Stimulated activated naive CD8-positive, alpha-beta T cell treated with anti-CD3 and anti-CD28 coated beads, Interleukin-15, Interleukin-2, amounts not matched to agents 100 ng/mL and 50 ng/mL, for 24 hours (primary cell): Measurements from ENCODE around the gene MAP7D1.

Experiments
- H3K27ac Mint-ChIP-seq: one replicate; pipeline ENCODE4 v1.8.0; 2021; ENCODE audit warnings: mild to moderate bottlenecking, mixed read lengths
- H3K27me3 Mint-ChIP-seq: one replicate; pipeline ENCODE4 v1.8.0; 2021; ENCODE audit warnings: mixed read lengths
- H3K36me3 Mint-ChIP-seq: one replicate; pipeline ENCODE4 v1.8.0; 2021; ENCODE audit warnings: low read depth, mixed read lengths
- H3K4me1 Mint-ChIP-seq: one replicate; pipeline ENCODE4 v1.8.0; 2021; ENCODE audit warnings: low read depth, mixed read lengths
- H3K4me3 Mint-ChIP-seq: one replicate; pipeline ENCODE4 v1.8.0; 2021; ENCODE audit warnings: mild to moderate bottlenecking, mixed read lengths
- H3K9me3 Mint-ChIP-seq: one replicate; pipeline ENCODE4 v1.8.0; 2021; ENCODE audit warnings: mixed read lengths

The MAP7D1 gene

DNA sequence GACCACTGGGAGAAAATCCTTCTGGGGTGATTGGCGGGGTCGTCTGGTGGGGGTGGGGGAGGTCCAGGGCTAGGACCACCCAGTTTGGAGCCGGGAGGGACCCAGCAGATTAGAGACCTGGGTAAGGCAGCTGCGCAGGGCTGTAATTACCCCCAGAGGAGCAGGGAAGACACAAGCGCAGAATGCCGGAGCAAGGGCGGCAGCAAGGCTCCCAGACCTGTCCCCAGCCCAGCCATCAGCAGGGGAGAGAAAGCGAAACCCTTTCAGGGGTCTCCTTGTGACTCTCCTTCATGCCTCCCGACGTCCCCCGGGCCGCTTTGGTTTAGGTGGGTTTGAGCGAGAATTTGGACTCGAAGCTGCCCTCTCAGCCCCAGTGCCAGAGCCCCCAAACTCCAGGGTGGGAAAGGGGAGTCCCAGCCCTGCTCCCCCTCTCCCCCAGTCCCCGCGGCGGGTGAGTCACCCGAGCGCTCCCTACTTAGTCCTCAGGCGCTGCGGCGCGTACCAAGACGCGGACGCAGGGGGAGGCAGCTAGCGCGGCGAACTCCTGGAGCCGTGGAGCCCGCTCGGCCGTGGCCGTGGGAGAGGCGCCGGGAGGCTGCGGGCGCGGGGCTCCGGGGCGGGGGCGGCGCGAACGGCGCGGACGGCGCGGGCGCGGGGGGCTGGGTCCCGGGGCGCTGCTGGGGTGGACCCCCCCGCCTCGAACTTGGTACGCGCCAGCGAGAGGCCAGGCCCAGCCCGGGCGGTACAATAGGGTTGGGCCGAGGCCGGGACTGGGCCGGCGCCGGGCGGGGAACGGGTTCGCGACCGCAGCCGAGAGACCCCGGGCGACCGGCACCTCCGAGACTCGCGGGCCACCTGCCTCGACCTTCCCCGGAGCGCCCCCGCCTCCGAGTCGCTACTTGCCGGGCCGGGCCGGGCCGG lies at the start of gene MAP7D1:
TSS of gene MAP7D1 (plus strand) at position 753 of the 921 bp plus-strand sequence. CDS start 258 bp downstream, outside the sequence.
- Mint-ChIP-seq H3K4me3 (peak within 1 kb of the TSS; percentile 87), H3K9me3 (no peaks in the 10 kb centered on the region), H3K4me1 (peaks cover 73% of the 10 kb centered on the region), H3K36me3 (peaks cover 15% of the 10 kb centered on the region), H3K27ac (peak within 1 kb of the TSS; percentile 91), H3K27me3 (no peaks in the 10 kb centered on the region)

DNA sequence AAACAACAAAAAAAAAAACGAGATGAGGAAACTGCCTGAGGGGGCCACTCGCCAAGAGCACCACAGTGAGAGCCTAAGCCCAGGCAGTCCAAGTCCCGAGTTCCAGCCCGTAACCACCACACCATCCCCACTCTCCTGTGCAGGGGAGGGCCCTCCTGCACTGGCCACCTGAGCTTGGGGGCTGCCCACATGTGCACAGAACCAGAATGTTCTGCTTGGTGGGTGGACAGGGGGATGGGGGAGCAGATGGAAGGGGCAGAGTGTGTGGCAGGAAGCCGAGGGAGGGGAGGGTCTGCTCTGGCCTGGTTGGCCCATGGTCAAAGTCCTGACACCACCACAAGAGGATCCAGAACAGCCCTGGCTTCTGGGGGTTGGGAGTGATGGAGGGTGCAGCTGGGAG lies 49.7 kb upstream of the MAP7D1 start:
- Mint-ChIP-seq H3K4me3 (no peak overlapping the region), H3K27ac (no peak overlapping the region), H3K36me3 (no peaks in the 10 kb centered on the region), H3K4me1 (peaks cover 24% of the 10 kb centered on the region), H3K9me3 (no peaks in the 10 kb centered on the region), H3K27me3 (no peaks in the 10 kb centered on the region)

DNA sequence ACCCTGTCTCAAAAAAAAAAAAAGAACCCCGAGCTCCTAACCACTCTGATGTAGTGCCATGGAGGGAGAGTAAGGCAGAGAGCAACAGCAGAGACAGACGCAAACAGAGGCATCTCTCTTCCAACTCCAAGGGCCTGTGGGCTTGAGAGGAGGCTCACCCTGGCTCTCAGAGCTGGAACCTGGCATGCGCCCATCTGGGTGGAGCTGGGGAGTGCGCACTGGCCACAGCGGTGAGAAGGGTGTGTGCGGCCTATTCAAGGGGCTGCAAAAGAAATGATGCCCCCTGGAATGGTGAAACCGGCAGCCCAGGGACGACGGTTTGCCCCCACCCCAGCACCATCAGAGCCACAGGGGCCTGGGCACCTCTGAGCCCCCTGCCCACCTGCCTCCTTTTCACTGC lies 48.6 kb upstream of the MAP7D1 start:
- Mint-ChIP-seq H3K4me3 (no peak overlapping the region), H3K27me3 (no peaks in the 10 kb centered on the region)

DNA sequence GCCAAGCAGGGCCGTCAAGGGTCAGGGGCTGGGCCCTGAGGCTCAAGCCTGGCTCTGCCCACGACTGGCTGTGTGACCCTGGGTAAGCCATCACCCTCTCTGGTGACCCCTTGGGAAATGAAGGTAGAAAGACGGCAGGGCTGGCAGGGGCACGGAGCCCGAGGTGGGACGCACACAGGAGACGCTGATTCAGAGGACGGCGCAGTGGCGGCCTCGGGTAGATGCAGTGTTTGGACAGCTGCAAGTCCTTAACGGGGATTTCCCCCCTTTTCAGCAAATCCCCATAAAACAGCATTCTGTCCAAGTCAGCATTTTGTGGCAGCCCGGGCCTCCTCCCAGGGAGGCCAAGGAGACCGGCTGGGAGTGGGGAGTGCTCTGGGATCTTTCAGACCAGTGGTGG lies 47.6 kb upstream of the MAP7D1 start:
- Mint-ChIP-seq H3K27me3 (no peaks in the 10 kb centered on the region), H3K4me3 (no peak overlapping the region), H3K4me1 (peaks cover 29% of the 10 kb centered on the region), H3K9me3 (no peaks in the 10 kb centered on the region), H3K27ac (no peak overlapping the region), H3K36me3 (no peaks in the 10 kb centered on the region)

More for the DNA sequence above, 48.6 kb upstream of the MAP7D1 start:
- H3K4me1 Mint-ChIP-seq, result peaks cover 29% of the 10 kb centered on the region
- no peak overlapping the region for H3K27ac Mint-ChIP-seq
- no peaks in the 10 kb centered on the region for H3K36me3 Mint-ChIP-seq
- H3K9me3 Mint-ChIP-seq, result no peaks in the 10 kb centered on the region

DNA sequence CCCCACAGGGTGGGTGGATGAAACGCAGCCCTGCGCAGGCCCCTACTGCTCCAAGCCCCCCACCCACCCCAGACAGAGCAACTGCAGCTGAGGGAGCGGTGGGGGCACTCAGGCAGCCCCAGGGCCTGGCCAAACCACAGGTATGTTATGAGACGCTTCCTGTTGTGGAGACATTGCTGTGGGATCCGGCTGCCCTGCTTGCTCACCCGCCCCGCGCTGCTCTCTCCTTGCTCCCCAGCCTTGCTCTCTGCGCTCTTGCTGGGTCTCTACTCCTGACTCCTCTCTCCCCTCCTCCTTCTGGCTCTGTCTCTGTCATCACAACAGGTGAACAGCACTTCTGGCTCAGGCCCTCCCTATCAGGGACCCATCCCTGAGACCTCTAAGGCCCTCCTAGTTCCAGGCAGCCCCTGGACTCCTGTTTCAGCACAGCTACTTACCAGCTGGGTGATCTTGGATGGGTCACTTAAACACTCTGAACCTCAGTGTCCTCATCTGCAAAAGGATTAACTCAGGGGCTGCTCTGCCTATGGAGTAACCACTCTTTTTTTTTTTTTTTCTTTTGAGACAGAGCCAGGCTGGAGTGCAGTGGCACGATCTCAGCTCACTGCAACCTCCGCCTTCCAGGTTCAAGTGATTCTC lies 46.8 kb upstream of the MAP7D1 start:
- H3K4me1 Mint-ChIP-seq, result peaks cover 29% of the 10 kb centered on the region
- H3K27ac Mint-ChIP-seq, result peak overlapping the region; percentile 38
- H3K9me3 Mint-ChIP-seq, result no peaks in the 10 kb centered on the region
- no peaks in the 10 kb centered on the region for H3K27me3 Mint-ChIP-seq
- no peaks in the 10 kb centered on the region for H3K36me3 Mint-ChIP-seq
- no peak overlapping the region for H3K4me3 Mint-ChIP-seq

DNA sequence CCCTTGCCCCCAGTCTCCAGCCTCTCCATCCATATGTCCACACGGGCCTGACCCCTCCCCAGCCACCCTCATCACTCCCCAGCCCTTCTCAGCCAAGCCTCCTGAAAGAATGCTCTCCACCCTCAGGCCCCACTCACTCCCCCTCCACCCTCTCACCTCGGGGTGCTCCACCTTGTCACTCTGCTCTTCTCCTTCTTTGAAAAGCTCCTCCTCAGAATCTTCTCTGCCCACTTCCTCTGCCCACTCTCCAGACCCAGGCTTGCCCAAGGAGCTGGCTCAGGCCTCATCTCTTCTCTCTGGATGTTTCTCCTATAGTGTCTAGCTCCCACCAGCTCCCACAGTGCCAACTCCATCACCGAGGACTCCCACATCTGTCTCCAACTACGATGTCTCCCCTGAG lies 44.8 kb upstream of the MAP7D1 start:
- Mint-ChIP-seq H3K9me3 (no peaks in the 10 kb centered on the region), H3K27me3 (no peaks in the 10 kb centered on the region), H3K4me1 (peaks cover 29% of the 10 kb centered on the region), H3K36me3 (no peaks in the 10 kb centered on the region), H3K4me3 (no peak overlapping the region), H3K27ac (no peak overlapping the region)

- peaks cover 28% of the 10 kb centered on the region for H3K4me1 Mint-ChIP-seq
- H3K4me3 Mint-ChIP-seq, result no peak overlapping the region
- H3K27ac Mint-ChIP-seq, result no peak overlapping the region
- no peaks in the 10 kb centered on the region for H3K36me3 Mint-ChIP-seq
- H3K27me3 Mint-ChIP-seq, result no peaks in the 10 kb centered on the region
- H3K9me3 Mint-ChIP-seq, result no peaks in the 10 kb centered on the region
Measured at GRCh38 chr1:36112823-36113222, 43.1 kb upstream of the MAP7D1 start.

- H3K27ac Mint-ChIP-seq, result no peak overlapping the region
- no peaks in the 10 kb centered on the region for H3K9me3 Mint-ChIP-seq
- no peaks in the 10 kb centered on the region for H3K36me3 Mint-ChIP-seq
- H3K4me1 Mint-ChIP-seq, result peaks cover 14% of the 10 kb centered on the region
- no peak overlapping the region for H3K4me3 Mint-ChIP-seq
- H3K27me3 Mint-ChIP-seq, result no peaks in the 10 kb centered on the region
Measured at GRCh38 chr1:36114371-36114770, 41.6 kb upstream of the MAP7D1 start.

- no peaks in the 10 kb centered on the region for H3K36me3 Mint-ChIP-seq
- no peak overlapping the region for H3K27ac Mint-ChIP-seq
- no peak overlapping the region for H3K4me3 Mint-ChIP-seq
- peaks cover 9% of the 10 kb centered on the region for H3K4me1 Mint-ChIP-seq
- no peaks in the 10 kb centered on the region for H3K27me3 Mint-ChIP-seq
- H3K9me3 Mint-ChIP-seq, result no peaks in the 10 kb centered on the region
Measured at GRCh38 chr1:36115200-36115669, 40.7 kb upstream of the MAP7D1 start.

- Mint-ChIP-seq H3K36me3 (no peaks in the 10 kb centered on the region), H3K4me1 (peaks cover 7% of the 10 kb centered on the region), H3K27me3 (no peaks in the 10 kb centered on the region), H3K4me3 (no peak overlapping the region), H3K27ac (no peak overlapping the region), H3K9me3 (no peaks in the 10 kb centered on the region)
Measured at GRCh38 chr1:36115931-36116330, 40.0 kb upstream of the MAP7D1 start.

GRCh38 chr1:36116901-36117300 lies 39.1 kb upstream of the MAP7D1 start:
- Mint-ChIP-seq H3K4me3 (no peak overlapping the region), H3K36me3 (no peaks in the 10 kb centered on the region), H3K9me3 (no peaks in the 10 kb centered on the region), H3K4me1 (no peaks in the 10 kb centered on the region), H3K27ac (no peak overlapping the region), H3K27me3 (no peaks in the 10 kb centered on the region)

DNA sequence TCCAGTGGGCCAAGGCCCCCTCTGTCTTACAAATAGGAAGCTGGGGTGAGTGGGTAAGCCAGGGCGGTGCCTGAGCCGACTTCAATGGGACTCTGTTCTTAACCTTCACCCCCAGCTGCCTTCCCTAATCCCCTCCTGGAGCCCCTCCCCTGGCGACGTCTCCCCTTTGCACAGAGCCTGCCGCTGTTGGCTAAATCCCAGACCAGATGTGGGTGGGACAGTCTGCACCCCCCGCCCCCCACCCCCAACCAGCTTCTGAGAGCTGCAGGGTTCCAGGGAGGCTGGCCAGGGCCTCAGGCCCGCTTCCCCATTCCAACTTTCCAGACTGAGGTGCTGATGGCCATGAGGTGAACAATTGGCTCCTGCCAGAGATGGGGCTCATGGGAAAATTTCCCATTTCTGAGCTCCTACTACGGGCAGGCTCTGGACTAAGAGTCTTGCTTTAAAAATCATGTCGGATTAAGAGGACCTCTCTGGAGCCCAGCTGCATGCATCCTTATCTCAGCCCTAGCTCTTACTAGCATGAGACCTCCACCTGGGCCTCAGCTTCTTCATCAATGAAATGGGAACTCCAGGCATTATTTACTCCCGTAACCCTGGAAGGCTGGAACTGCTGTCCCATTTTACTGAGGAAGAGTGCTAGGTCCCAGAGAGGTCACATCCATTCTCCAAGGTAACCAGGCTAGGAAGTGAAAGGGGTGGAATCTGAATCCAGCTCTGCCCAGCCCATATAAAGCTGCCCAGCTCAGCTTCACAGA lies 37.3 kb upstream of the MAP7D1 start:
- Mint-ChIP-seq H3K27ac (no peak overlapping the region), H3K4me1 (peaks cover 11% of the 10 kb centered on the region), H3K36me3 (no peaks in the 10 kb centered on the region), H3K27me3 (peaks cover 13% of the 10 kb centered on the region), H3K9me3 (no peaks in the 10 kb centered on the region), H3K4me3 (no peak overlapping the region)

GRCh38 chr1:36119456-36119855 lies 36.5 kb upstream of the MAP7D1 start:
- no peaks in the 10 kb centered on the region for H3K9me3 Mint-ChIP-seq
- H3K27me3 Mint-ChIP-seq, result peaks cover 20% of the 10 kb centered on the region
- no peak overlapping the region for H3K4me3 Mint-ChIP-seq
- H3K36me3 Mint-ChIP-seq, result no peaks in the 10 kb centered on the region
- no peak overlapping the region for H3K27ac Mint-ChIP-seq
- peaks cover 17% of the 10 kb centered on the region for H3K4me1 Mint-ChIP-seq

GRCh38 chr1:36122062-36123030 lies 33.6 kb upstream of the MAP7D1 start:
- Mint-ChIP-seq H3K4me3 (no peak overlapping the region), H3K36me3 (no peaks in the 10 kb centered on the region), H3K4me1 (peaks cover 29% of the 10 kb centered on the region), H3K27ac (no peak overlapping the region), H3K9me3 (no peaks in the 10 kb centered on the region), H3K27me3 (peaks cover 31% of the 10 kb centered on the region)
